ENCODE measurements around the gene GUCY1A2.

Gene GUCY1A2

GRCh38 chr11:106625566-106625965 is 392.7 kb downstream of the GUCY1A2 start:
- no peak for DNase-seq

- no peak for DNase-seq
Measured at GRCh38 chr11:106624377-106624776, 393.9 kb downstream of the GUCY1A2 start.
